DMS114 treated with DMSO at 0.1 percent for 48 hours (cell line): Measurements from ENCODE around the gene CPZ.

Experiments used
- DNase-seq: peaks from one replicate; lab custom pipeline; 2025; ENCODE audit not compliant: unreplicated experiment; lab: John Stamatoyannopoulos, UW

CPZ gene

DNA sequence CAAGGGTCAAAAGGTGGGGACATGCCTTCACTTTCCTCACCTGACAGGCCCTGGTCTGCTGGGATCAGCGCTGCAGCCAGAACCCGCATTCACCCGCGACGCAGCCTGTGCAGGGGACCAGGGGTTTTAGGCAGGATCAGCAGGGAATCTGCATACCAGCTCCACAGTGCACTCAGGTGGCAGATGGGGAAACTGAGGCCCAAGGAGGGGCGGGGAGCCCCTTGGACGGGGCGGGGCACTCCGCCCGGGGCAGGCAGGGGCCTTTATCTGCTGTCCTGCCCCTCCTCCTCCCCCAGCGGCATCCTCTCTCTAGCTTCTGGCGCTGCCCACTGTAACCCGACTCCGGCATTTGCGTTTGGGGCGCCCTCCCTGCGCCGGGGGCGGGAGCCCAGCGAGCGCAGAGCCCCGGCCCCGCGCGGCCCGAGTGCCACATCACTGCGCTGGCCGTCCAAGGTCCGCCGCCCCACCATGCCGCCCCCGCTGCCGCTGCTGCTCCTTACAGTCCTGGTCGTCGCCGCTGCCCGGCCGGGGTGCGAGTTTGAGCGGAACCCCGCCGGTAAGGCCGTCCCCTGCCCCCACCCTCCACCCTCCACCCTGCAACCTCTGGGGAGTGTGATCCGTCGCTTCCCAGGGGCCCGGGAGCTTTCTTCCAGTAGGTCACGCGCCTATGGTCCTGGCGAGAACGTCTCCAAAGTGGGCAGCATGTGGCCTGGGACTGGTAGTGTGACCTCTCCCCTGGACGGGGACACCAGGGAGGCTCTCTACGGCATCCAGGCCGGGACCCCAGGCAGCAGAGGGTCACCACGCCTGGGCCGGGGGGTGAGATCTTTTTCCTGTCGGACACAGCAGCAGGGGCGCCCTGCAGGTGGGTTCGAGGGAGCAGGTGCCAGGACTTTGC, at the start of gene CPZ:
Gene CPZ, plus strand, starts transcription at position 400 of the 898 bp plus-strand sequence. Its CDS starts 69 bp downstream, at position 469.
- no peak for DNase-seq

DNA sequence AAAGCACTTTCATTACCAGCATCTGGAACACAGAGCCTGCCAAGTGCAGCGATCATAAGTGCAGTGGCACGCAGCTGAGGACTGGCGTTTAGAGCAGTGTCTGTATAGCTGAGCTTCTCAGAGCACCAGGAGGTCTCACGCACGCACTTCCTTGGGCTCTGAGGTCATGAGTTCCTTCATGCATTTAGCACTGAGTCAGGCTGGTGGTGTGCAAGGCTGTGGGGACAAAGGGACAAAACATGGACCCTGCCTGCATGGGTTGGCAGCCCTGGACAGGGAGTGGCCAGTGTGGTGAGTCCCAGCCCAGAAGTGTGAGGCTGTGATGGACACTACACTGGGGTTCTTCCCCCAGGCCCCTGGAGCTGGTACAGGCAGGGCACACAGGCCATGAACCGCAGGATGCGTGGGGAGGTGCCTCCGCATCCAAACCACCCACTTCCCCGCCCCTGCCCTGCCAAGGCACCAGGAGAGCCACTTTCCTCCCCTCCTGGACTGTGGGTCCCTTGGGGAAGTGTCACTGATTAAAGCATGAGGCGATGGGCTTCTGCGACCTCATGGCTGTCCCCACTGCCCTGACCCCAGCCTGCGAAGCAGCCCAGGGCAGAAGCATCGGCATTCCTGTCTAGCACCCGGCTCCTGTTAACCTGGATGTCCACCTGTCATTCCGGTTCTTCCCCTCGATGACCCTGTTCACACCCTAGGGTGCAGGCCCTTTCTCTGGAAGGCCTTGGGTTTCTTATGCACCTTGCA, 49.6 kb upstream of the CPZ start:
- no peak for DNase-seq

DNA sequence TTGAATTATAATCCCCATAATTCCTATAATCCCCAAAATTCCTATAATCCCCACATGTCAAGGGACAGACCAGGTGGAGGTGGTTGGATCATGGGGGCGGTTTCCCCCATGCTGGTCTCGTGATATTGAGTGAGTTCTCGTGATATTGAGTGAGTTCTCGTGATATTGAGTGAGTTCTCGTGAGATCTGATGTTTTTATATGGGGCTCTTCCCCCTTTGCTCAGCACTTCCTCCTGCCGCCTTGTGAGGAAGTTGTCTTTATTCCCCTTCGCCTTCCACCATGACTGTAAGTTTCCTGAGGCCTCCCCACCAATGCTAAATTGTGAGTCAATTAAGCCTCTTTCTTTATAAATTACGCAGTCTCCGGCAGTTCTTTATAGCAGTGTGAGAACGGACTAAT, 48.9 kb upstream of the CPZ start:
- no peak for DNase-seq

DNA sequence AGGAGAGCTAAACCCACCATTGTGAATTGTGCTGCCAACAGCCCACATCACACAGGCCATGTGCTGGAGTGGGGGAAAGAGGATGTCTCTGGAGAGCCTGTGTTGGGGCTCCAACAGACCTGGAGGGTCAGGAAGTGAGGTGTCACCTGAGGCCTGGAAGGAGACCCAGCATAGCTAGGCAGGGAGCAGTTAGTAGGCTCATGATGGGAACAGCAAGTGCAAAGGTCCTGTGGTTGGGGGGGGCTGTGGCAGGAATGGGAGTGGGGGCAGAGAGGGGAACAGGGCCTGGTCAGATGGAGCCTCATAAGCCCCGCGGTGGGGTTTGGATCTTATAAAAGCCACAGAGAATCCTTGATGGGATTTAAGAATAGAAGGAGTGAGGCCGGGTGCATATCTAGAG, 48.3 kb upstream of the CPZ start:
- DNase-seq, result no peak

DNA sequence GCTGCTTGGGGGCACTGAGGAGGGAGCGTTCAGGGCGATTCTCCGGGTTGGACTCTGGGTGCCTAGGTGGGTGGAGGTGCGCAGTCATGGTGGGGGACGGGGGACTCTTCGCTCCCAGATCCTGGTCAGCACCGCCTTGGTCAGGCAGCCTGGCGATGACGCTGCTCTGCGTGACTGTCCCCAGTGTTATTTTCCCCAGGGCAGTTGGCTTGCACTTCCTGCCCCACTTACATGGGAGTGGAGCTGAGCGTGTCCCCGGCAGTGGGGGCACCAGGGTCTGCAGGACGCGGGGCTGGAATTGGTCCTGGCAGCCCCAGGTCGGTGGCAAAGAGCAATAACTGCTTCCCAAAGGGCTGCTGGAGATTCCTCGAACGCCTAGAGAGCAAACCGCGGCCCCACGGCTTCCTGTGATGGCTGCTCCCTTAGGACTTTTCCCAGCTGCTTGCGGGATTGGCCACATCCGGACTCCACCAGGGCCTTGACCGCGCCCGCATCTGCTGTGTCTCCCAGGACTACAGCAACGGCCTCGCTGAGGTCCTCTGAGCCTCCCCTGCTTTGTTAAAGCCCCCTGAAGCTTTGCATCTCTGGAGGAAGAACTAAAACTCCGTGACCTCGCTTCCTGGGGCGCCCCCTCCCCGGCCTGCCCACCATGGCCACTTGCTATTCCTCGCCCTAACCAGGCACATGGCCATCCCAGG, 47.7 kb upstream of the CPZ start:
- DNase-seq, result no peak

DNA sequence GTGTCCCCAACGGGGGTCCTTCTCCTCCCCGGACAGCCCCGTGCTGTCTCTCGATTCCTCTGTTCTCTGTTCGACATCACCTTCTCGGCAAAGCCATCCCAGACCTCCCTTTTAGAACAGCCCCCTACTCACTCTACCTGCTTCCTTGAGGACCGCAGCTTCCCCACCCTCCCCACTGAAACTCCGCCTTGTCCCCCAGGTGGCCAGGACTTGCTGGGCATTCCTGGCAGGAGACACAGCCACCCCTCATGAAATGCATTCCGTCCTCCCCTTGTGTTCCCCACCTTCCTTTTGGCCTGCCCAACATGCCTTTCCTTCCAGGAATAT, 47.2 kb upstream of the CPZ start:
- no peak for DNase-seq

DNA sequence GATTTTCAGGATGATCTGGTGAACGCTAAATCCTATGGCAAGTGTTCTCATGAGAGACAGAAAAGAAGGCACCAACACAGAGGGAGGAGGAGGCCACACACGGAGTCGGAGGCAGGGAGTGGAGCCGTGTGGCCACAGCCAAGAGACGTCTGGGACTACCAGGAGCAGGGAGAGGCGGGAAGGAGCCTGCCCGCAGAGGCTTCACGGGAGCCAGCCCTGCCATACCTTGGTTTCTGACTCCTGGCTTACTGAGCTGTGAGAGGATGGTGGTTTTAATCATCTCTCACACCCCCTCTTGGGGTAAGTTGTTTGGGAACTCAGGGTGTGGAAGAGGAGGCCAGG, 45.8 kb upstream of the CPZ start:
- no peak for DNase-seq

DNA sequence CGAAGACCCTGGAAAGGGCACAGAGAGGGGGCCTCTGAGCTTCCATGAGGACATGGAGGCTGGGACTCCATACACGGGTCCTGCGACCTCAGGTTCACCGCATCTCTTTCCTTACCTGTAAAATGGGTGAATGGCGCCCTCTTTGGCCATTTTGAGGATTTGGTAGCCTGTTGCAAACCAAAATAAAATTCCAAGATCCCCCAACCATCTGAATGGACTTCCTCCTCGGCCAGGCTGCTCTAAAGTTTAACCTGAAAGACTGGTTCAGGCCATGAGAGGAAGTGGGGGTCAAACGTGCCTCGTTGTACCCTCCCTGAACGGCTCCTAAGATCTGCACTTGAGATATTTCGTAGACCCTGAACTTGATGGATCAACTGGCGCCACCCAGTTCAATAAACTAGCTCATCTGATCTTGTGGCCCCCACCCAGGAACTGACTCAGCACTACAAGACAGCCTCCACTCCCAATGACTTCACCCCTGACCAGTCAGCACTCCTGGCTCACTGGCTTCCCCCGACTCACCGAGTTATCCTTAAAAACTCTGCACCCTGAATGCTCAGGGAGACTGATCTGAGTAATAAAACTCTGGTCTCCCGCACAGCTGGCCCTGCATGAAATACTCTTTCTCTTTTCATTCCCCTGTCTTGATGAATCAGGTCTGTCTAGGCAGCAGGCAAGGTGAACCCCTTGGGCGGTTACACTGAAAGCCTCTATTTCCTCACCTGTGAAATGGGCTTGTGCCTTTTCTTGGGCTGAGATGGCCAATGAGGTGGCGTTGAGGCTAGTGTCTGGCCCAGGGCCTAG, 45.3 kb upstream of the CPZ start:
- no peak for DNase-seq

DNA sequence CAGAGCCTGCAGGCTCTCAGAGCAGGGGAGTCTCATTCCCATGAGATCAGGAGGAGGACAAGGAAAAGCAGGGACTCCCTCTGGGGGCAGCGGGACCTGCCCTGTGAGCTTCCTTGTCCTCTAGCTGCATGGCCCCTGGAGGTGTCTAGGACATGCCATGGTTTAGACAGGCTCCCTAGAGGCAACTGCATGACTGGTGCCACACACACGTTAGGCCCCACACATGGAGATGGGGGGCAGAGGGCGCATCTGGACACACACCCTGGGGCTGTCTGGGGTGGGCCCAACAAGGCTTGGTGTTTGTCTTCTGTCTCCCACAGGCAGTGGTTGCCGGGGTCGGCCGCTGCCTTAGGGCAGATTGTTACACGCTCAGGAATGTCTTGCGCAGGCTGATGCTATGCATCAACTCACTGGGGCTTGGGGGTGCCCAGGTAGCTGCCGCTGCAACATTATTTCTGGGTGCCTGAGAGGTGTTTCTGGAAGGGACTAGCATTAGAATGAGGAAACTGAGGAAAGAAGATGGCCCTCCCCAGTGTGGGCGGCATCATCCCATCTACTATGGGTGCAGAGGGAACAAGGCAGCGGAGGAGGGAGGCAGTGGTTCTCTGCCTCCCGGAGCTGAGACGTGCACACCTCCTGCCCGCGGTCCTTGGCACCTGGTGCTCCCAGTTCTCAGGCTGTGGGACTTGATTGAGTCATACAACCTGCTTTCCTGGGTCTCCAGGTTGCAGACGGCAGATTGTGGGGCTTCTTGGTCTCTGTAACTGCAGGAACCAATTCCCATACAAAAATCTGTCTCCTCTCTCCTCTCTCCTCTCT, 44.4 kb upstream of the CPZ start:
- no peak for DNase-seq

DNA sequence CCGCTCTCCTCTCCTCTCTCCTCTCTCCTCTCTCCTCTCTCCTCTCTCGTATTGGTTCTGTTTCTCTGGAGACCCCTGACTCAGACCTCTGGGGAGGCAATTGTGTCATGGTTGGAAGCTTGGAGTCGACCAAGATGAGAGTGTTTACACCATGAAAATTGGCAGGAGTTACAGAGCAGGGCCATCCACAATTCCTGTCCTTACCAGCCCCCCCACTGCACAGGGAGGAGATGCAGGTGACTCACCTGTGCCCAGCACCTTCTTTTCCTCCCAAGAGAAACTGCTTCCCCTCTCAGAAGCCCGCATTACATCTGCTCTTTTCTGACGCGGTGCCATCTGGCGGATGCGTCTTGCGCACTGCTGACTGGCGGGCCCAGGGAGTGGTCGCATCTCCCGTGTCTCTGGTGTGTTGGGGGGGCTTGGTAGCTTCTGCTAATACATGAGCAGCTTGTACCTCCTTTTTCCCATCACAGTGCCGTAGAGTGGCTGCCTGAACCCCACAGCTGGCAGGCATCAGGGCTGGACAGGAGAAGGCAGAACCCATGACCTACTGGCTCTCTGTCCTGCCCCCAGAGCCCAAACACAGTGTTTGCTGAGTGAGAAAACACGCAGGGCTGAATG, 43.7 kb upstream of the CPZ start:
- no peak for DNase-seq

DNA sequence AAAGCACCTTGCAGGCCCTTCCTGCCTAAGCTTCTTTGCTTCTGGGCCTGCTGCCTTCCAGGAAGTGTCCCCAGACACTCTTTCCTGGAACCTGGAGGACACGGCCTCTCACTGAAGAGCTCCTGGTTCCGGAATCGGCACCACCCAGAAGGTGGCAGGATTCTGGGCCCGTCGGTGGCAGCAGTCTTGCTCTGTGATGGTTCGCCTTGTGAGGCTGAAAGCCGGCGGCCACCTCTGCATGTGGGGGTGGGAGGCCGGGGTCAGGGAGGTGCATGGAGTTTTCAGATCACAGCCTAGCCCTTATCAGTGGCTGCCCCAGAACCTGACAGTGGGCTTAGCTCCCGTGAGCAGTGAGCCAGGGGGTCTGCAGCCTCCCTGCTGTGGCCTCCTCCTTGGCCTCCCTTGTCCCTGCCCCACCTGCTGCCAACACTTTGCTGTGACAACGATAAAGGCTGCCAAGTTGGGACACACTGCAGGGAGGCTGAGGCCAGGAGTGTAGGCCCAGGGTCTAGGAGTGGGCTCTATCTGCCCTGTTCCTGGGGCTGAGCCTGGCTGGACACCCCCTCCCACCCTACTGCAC, 43.1 kb upstream of the CPZ start:
- no peak for DNase-seq

DNA sequence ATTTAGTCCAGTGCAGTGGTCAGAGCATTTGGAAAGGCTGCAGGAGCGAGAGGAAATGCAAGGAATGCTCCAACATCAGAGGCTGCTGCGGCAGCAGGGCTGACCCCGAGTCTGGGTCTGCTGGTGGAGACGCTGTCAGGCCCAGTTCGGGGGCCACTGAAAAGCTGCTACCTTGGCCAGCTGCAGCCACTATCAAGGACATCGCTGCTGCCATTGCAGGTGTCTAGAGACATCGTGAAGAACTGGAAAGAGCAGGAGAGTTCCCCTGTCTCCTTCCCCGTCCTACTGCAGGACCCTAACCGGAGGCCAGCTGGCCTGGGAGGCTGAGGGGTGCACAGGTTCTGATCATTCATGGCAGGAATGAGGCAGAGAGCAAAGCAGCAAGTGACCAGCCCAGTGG, 41.9 kb upstream of the CPZ start:
- no peak for DNase-seq

DNA sequence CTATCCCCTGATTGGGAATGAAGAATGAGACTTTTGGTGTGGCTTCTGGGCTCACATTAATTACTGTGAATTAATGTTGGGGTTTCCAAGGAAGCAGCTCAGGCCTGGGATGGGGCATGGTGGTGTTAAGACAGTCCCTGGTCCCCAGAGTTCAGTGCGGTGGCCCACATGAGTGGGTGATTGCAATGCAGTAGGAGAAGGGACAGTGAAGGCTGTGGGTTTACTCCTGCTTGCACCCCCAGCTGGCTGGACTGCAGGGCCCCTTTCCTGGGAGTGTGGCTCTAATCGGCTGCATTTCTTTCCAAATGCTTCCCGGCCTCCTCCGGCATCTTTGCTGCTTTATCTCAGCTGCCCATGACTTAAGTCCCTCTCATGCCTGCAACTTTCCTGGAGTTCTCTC, 40.5 kb upstream of the CPZ start:
- DNase-seq, result no peak

DNA sequence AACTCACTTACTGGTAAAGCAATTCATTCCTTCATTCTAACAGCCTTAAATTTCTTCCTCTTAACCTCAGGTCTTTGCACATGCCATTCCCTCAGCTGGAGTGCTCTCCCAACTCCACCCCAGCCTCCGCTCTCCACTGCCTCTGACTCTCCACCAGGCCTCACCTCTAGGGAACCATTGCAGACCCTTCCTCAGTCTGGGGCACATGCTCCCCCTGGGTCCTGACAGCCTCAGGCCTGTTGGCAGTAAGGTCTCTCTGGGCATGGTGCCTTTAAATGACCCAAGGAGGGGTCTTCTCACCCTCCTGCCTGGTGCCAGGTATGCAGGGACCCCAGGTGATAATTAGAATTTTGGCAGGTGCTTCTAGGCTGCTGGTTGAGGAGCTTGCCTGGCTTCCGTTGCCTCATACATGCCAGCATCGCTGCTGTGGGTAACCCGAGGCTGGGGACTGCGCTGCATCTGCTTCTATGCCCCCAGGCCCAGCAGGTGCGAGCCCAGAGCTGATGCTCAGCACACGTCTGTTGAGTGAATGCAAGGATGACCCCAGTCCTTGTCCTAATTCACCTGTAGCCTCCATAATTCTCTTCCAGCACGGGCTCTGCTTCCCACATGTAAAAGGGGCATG, 39.9 kb upstream of the CPZ start:
- no peak for DNase-seq

DNA sequence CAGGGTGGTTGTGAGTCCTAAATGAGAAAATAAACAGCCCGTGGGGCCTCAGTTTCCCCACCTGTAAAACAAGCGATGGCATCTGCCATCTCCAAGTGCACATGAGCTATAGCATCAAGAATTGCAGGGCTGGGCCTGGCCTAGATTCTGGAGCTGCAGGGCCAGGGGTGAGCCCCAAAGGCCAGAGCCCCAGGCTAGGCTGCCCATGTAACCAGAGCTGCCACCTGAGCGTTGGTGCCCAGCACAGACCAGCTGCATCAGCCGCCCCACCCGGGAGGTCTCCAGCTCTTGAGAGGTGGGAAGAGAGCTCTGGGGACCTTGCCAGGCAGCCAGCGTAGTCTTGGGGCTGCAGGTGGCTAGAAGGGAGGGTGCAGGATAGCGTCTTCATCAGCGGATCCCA, 39.3 kb upstream of the CPZ start:
- no peak for DNase-seq

DNA sequence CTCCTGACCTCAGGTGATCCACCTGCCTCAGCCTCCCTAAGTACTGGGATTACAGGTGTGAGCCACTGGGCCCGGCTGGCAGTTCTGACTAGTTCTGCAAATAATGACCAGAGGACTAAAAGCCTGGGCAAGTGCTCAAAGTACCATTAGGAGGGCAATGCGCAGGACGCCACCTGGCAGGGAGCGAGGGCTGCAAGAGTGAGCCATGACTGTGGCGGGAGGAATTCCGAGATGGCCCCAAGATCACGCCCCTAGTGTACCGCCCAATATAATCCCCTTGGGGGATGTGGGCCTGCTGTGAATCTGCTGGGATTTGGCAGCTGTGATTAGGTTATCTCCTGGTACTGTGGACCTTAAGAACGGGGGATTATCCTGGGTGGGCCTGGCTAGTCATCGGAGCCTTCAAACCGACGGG, 38.6 kb upstream of the CPZ start:
- DNase-seq, result no peak

DNA sequence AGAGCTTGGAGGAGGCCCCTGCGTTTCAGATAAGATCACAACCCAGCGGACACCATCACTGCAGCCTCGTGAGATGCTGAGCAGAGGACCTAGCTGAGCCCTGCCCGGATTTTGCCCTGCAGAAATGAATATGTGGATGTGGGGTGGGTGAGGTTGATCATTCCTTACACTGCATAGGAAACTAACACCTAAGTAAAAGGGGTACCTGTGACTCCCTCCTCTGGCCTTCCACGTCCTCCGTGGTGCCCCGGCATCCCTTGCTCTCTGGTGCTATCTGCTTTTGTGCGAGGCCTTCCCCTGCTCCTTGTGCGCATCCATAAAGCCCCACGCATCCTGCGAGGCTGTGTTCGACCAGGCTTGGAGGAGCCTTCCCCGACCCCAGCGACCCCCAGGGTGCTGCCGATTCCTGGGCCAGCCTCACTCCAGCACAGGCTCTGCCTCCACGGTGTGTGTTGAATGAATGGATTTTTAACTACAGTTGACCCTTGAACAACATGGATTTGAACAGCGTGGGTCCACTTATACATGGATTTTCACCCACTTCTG, 37.9 kb upstream of the CPZ start:
- DNase-seq, result no peak

DNA sequence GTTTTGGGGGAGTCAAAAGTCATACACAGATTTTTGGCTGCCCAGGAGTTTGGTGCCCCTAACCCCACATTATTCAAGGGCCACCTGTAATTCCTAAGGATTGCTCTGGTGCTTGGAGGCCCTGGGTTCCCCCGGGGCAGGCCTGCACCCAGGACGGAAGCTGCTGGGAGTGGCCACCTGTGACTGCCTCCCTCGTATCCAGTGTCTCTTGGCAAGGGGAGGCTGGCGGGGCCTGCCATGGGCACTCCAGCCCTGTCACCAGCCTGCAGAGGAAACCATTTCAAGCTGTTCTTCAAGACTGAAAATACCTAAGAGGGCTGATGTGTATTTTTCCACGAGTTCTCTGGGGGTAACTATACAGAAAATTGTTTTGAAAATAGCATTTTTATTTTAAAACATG, 36.8 kb upstream of the CPZ start:
- DNase-seq, result no peak
